NT2/D1 (cell line): ENCODE data around the gene ATG101.

ENCODE experiments used
- DNase-seq: peaks from one replicate; pipeline ENCODE4 v3.0.0-alpha.2; 2011; ENCODE audit warnings: low read depth, low spot score
- H3K27me3 ChIP-seq: 2 replicates; pipeline ENCODE4 v1.6.0; 2011; ENCODE audit warnings: mild to moderate bottlenecking; ENCODE audit not compliant: insufficient read length, insufficient read depth
- H3K36me3 ChIP-seq: 2 replicates; pipeline ENCODE4 v1.6.1; 2011; ENCODE audit warnings: mild to moderate bottlenecking, low read length, mixed read lengths; ENCODE audit not compliant: insufficient read depth, insufficient read length
- H3K4me1 ChIP-seq: 2 replicates; pipeline ENCODE4 v1.5.1; 2011; ENCODE audit not compliant: insufficient read depth, insufficient read length
- H3K4me3 ChIP-seq: 2 replicates; pipeline ENCODE4 v1.5.1; 2011; ENCODE audit warnings: low read depth; ENCODE audit not compliant: insufficient read length
- H3K9ac ChIP-seq: 2 replicates; pipeline ENCODE4 v1.6.0; 2011; ENCODE audit warnings: low read depth; ENCODE audit not compliant: insufficient read length
- H3K9me3 ChIP-seq: 2 replicates; pipeline ENCODE4 v1.5.1; 2011; ENCODE audit warnings: mild to moderate bottlenecking, low read length; ENCODE audit not compliant: insufficient read depth
- SUZ12 ChIP-seq: IDR thresholded peaks from 2 replicates; pipeline ENCODE4 v1.6.1; 2011; ENCODE audit not compliant: insufficient read length, insufficient read depth; ENCODE audit errors: extremely low read depth
- YY1 ChIP-seq: IDR thresholded peaks from 2 replicates; pipeline ENCODE4 v1.6.1; 2011; ENCODE audit not compliant: insufficient read length, insufficient read depth
- ZNF274 ChIP-seq: IDR thresholded peaks from 2 replicates; pipeline ENCODE4 v1.6.1; 2011; ENCODE audit warnings: mild to moderate bottlenecking, low read depth, low read length

Gene ATG101

GRCh38 chr12:52036587-52037171 is 33.1 kb upstream of the ATG101 start:
- Histone ChIP-seq H3K4me1 (peaks cover 23% of the 10 kb centered on the region), H3K9me3 (no peaks in the 10 kb centered on the region), H3K27me3 (peaks cover 42% of the 10 kb centered on the region), H3K9ac (peak overlapping the region; percentile 65), H3K4me3 (peak overlapping the region; percentile 33), H3K36me3 (no peaks in the 10 kb centered on the region)
- no peak for DNase-seq
- no peak for TF ChIP-seq SUZ12
- no peak for TF ChIP-seq YY1
- TF ChIP-seq ZNF274, result no peak

- Histone ChIP-seq H3K9me3 (no peaks in the 10 kb centered on the region), H3K36me3 (peaks cover 4% of the 10 kb centered on the region), H3K9ac (peak overlapping the region; percentile 80), H3K4me3 (peak overlapping the region; percentile 73), H3K4me1 (peaks cover 23% of the 10 kb centered on the region), H3K27me3 (peaks cover 39% of the 10 kb centered on the region)
- no peak for DNase-seq
- TF ChIP-seq ZNF274 (no peak), YY1 (no peak), SUZ12 (no peak)
These were observed 32.4 kb upstream of the ATG101 start for GRCh38 chr12:52037248-52037861.

- Histone ChIP-seq H3K9ac (no peak overlapping the region), H3K36me3 (peaks cover 15% of the 10 kb centered on the region), H3K4me3 (peak overlapping the region; percentile 3), H3K9me3 (no peaks in the 10 kb centered on the region), H3K27me3 (peaks cover 36% of the 10 kb centered on the region), H3K4me1 (peaks cover 22% of the 10 kb centered on the region)
- DNase-seq, result no peak
- TF ChIP-seq YY1 (no peak), ZNF274 (no peak), SUZ12 (no peak)
These were observed 31.3 kb upstream of the ATG101 start for GRCh38 chr12:52038447-52038846.

- Histone ChIP-seq H3K9me3 (no peaks in the 10 kb centered on the region), H3K36me3 (peaks cover 33% of the 10 kb centered on the region), H3K9ac (no peak overlapping the region), H3K27me3 (peaks cover 10% of the 10 kb centered on the region), H3K4me1 (peaks cover 18% of the 10 kb centered on the region), H3K4me3 (no peak overlapping the region)
- no peak for TF ChIP-seq ZNF274
- TF ChIP-seq SUZ12, result no peak
- TF ChIP-seq YY1, result no peak
- DNase-seq, result no peak
These were observed 28.7 kb upstream of the ATG101 start for GRCh38 chr12:52041035-52041434.

GRCh38 chr12:52041695-52042123 is 28.1 kb upstream of the ATG101 start:
- no peak overlapping the region for H3K4me3 ChIP-seq
- no peak for TF ChIP-seq ZNF274
- TF ChIP-seq SUZ12, result no peak
- TF ChIP-seq YY1, result no peak
- peaks cover 3% of the 10 kb centered on the region for H3K27me3 ChIP-seq
- no peaks in the 10 kb centered on the region for H3K9me3 ChIP-seq
- peaks cover 12% of the 10 kb centered on the region for H3K4me1 ChIP-seq
- peaks cover 37% of the 10 kb centered on the region for H3K36me3 ChIP-seq
- no peak overlapping the region for H3K9ac ChIP-seq
- no peak for DNase-seq

- H3K9me3 ChIP-seq, result no peaks in the 10 kb centered on the region
- H3K4me1 ChIP-seq, result peaks cover 12% of the 10 kb centered on the region
- H3K4me3 ChIP-seq, result no peak overlapping the region
- peaks cover 2% of the 10 kb centered on the region for H3K27me3 ChIP-seq
- peaks cover 46% of the 10 kb centered on the region for H3K36me3 ChIP-seq
- TF ChIP-seq ZNF274, result no peak
- no peak for TF ChIP-seq YY1
- TF ChIP-seq SUZ12, result no peak
- DNase-seq, result no peak
- H3K9ac ChIP-seq, result no peak overlapping the region
These were observed 26.9 kb upstream of the ATG101 start for GRCh38 chr12:52042706-52043385.

GRCh38 chr12:52043386-52044212 is 26.2 kb upstream of the ATG101 start:
- no peaks in the 10 kb centered on the region for H3K9me3 ChIP-seq
- no peak overlapping the region for H3K4me3 ChIP-seq
- H3K27me3 ChIP-seq, result peaks cover under 1% of the 10 kb centered on the region
- DNase-seq, result no peak
- H3K9ac ChIP-seq, result no peak overlapping the region
- TF ChIP-seq SUZ12, result no peak
- TF ChIP-seq YY1, result no peak
- TF ChIP-seq ZNF274, result no peak
- peaks cover 9% of the 10 kb centered on the region for H3K4me1 ChIP-seq
- H3K36me3 ChIP-seq, result peaks cover 46% of the 10 kb centered on the region
